Effector memory CD4-positive, alpha-beta T cell (primary cell): ENCODE data around the gene PTPRN2.
"Not testable (repeated sequence)": the region's sequence is repeated elsewhere in the genome, so short reads cannot be mapped to it uniquely, and the experiment has no call there.

Experiments
- DNase-seq, 3 donors: peaks; one replicate each; pipeline ENCODE4 v3.0.0-alpha.2; 2020
- H3K27ac ChIP-seq: 2 replicates; pipeline ENCODE4 v1.7.0; 2013; ENCODE audit warnings: mild to moderate bottlenecking, low read length, moderate library complexity; ENCODE audit not compliant: insufficient read depth, poor library complexity, severe bottlenecking
- H3K27me3 ChIP-seq: replicated peaks from 2 replicates; pipeline ENCODE4 v1.7.0; 2013; ENCODE audit warnings: mild to moderate bottlenecking, low read length; ENCODE audit not compliant: insufficient read depth, control insufficient read depth, poor library complexity, severe bottlenecking
- H3K36me3 ChIP-seq: 2 replicates; pipeline ENCODE4 v1.7.0; 2013; ENCODE audit warnings: mild to moderate bottlenecking, low read length, moderate library complexity; ENCODE audit not compliant: control insufficient read depth, insufficient read depth
- H3K4me1 ChIP-seq: 2 replicates; pipeline ENCODE4 v1.7.0; 2013; ENCODE audit warnings: low read length, mild to moderate bottlenecking; ENCODE audit not compliant: control insufficient read depth, insufficient read depth, poor library complexity, severe bottlenecking
- H3K4me3 ChIP-seq: 2 replicates; pipeline ENCODE4 v1.7.0; 2013; ENCODE audit warnings: low read length, low read depth, mild to moderate bottlenecking; ENCODE audit not compliant: insufficient read depth, poor library complexity, severe bottlenecking
- H3K9me3 ChIP-seq: 2 replicates; pipeline ENCODE4 v1.7.0; 2013; ENCODE audit warnings: mild to moderate bottlenecking, low read length, moderate library complexity; ENCODE audit not compliant: control insufficient read depth

The PTPRN2 gene

DNA sequence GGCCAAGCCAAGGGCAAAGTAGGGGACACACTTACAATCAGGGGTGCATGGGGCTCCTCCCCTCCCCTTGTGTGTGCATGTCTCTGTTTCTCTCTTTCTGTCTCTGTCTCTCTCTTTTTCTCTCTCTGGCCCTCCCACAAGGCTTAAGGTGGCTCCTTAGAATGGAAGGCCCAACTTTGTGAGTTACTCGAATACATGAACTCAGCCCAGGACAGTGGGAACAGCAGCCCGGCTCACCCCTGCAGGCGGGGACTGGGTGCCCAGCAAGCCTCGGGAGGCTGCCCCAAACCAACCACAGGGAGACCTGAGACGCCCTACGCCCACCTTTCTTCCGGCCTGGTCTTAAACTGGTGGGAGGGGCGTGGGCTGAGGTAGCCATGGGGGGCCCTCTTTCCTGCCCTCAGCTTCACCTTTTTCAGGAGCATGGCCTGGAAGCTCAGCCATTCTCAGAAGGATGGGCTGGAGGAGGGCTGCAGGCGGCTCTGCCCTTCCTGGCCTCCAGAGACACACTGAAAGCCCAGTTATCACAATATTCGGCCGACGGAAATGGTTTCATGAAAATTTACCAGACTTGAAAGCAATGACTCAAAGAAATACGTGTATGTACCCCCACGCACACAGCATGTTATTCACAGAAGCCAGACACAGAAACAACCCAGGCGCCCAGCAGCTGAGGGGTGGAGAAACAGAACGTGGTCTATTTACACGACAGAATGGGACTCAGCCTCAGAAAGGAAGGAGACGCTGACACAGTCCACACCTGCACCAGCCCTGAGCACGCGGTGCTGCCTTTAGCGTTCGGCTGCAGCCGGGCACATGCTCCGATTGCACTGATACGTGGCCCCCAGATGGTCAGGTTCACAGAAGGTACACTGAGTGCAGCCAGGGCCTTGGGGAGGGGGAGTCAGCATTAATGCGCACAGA, 229.5 kb downstream of the PTPRN2 start:
- no peak overlapping the region for H3K4me3 ChIP-seq
- no peaks in the 10 kb centered on the region for H3K9me3 ChIP-seq
- H3K27me3 ChIP-seq, result no peaks in the 10 kb centered on the region
- DNase-seq, result no peak
- no peaks in the 10 kb centered on the region for H3K36me3 ChIP-seq
- H3K27ac ChIP-seq, result no peak overlapping the region
- H3K4me1 ChIP-seq, result no peaks in the 10 kb centered on the region

DNA sequence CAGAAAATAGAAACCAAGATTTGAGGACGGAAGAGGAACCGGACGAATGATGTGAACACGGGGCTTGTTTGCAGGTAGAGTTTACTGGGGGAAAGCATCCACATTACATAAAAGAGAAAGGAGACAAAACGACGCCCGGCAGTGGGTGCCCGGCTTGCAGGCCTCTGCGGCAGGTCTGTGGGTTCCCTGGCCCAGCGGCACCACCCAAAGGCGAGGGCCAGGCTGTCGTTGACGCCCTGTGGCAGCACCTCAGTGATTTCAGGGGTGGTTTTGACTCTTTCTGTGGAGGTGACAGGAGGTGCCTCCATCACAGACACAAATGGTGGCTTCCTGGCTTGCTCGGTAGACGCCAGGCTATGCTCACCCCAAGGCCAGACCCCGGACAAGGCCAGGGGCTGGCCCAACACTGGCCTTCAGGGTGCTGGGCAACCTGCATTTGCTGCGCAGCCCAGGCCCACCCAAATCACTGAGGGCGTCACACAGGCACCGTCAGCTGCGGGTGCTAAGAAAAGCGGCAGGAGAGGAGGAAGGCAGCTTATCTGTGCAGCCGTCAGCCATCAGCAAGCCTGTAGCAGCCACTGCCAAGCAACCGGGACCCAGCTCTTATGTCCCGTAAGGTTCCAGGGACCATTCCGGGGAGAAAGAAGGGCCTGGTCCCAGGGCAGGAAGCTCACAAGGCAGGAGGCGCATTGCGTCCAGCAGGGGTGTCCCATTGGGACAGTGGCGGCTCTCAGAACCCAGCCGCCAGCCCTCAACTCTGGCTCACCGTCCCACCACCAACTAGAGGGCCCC, 230.3 kb downstream of the PTPRN2 start:
- Histone ChIP-seq H3K4me1 (no peaks in the 10 kb centered on the region), H3K36me3 (no peaks in the 10 kb centered on the region), H3K27me3 (no peaks in the 10 kb centered on the region)

DNA sequence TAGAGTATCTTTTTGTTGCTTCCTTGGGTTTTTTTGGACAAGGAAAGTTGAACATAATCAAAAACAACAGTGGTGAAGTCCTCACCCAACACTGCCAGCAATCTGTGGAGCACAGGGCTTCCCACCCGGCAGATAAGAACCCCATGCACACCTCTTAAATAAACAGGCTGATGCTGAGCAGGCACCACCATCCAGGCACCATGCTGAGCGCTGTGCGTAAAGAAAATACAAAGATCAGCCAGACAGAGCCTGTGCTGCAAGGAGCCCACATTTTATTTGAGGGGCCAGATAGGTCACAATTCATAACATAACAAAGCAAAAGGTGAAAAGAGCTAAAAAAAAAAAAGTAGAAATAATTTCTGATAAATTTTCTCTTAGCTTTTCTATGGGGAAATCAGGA, 231.2 kb downstream of the PTPRN2 start:
- Histone ChIP-seq H3K27me3 (no peaks in the 10 kb centered on the region), H3K4me1 (no peaks in the 10 kb centered on the region), H3K9me3 (no peaks in the 10 kb centered on the region), H3K27ac (no peak overlapping the region), H3K36me3 (no peaks in the 10 kb centered on the region), H3K4me3 (no peak overlapping the region)
- no peak for DNase-seq

More for the DNA sequence above, 230.3 kb downstream of the PTPRN2 start:
- DNase-seq, result no peak
- H3K4me3 ChIP-seq, result no peak overlapping the region
- no peaks in the 10 kb centered on the region for H3K9me3 ChIP-seq
- no peak overlapping the region for H3K27ac ChIP-seq

DNA sequence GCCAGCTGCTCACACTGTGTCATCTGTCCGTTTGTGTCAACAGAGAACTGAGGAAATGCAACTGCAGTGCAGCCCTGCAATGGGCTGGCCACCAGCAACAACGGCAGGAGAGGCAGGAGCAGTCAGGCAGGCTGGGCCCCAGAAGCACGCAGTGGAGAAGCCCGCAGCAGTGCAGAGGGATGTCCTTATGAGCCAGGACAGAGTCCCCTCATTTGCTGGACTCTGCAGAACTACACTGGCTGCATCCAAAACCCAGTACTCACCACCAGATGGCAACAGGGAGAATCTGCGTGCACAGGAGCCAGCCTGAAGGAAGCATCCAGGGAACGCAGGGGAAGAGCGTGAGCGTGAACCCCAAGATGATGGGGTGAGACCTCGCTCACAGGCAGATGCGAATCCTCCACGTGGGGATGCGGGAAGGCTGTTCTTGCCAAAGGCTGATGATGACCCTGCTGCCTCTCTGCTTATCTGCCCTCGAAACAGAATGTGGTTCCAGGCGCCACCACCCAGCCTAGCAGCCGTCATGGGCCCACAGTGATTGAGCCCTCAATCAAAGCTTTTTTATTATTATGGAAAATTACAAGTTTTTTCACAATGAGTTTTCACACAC, 232.1 kb downstream of the PTPRN2 start:
- Histone ChIP-seq H3K27ac (no peak overlapping the region), H3K27me3 (no peaks in the 10 kb centered on the region), H3K9me3 (no peaks in the 10 kb centered on the region), H3K4me3 (no peak overlapping the region), H3K4me1 (no peaks in the 10 kb centered on the region), H3K36me3 (no peaks in the 10 kb centered on the region)
- no peak for DNase-seq

DNA sequence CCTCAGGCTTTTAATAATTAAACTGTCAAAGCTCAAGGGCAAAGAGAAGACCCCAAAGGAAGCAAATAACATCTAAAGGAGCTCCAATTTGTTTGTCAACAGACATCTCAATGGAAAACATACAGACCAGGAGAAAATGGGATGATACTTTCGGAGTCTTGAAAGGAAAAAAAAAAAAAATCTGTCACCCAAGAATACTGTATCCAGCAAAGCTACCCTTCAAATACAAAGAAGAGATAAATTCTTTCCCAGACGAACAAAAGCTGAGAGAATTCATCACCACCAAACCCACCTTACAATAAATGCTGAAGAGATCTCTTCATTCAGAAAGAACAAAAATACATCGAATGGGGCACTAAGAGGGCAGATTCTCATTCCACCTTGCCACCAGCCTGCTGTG, 232.8 kb downstream of the PTPRN2 start:
- Histone ChIP-seq H3K4me1 (no peaks in the 10 kb centered on the region), H3K27me3 (no peaks in the 10 kb centered on the region), H3K9me3 (no peaks in the 10 kb centered on the region), H3K36me3 (no peaks in the 10 kb centered on the region), H3K27ac (no peak overlapping the region), H3K4me3 (no peak overlapping the region)
- no peak for DNase-seq

DNA sequence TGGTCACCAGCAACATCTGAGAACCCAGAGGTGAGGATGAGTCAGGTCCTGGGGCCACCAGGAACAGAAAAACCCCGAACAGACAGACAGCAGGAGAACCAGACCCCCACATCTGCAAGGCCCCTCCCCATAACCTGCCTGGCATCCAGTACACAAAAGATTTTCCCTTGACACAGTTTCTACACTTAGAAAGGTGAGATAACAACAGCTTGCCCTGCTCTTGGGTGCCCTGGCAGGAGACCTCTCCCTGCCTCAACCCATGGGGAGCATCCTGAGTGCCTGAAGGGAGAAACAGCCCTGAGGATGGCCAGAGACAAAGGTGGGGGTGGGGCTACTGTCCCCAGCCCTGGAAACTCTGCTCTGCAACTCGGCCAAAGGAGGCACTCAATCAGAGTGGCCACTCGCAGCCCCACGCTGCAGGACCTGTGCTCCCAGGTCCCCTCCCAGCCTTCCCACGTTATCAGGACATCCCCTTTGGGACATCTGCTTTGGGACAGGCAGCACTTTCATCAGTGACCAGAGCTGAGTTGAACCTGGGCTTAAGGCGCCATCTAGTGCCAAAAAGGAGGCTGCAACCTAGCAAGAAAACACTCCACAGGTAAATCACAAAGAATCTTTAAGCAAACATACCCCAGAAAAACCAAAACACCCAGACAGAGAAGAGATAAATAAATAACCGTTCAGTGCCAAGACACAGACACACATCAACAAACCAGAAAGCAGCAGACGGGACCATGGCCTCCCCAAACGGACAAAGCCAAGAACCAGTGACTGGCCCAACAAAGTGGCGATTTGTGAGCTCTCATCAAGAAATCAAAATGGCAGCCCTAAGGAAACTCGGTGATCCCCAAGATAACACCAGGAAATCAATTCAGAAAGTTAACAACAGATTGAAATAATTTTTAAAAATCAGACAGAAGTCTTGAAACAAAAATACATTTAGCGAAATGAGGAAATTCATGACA, 233.7 kb downstream of the PTPRN2 start:
- Histone ChIP-seq H3K27me3 (no peaks in the 10 kb centered on the region), H3K27ac (no peak overlapping the region), H3K9me3 (no peaks in the 10 kb centered on the region), H3K36me3 (no peaks in the 10 kb centered on the region), H3K4me1 (no peaks in the 10 kb centered on the region), H3K4me3 (no peak overlapping the region)
- no peak for DNase-seq

DNA sequence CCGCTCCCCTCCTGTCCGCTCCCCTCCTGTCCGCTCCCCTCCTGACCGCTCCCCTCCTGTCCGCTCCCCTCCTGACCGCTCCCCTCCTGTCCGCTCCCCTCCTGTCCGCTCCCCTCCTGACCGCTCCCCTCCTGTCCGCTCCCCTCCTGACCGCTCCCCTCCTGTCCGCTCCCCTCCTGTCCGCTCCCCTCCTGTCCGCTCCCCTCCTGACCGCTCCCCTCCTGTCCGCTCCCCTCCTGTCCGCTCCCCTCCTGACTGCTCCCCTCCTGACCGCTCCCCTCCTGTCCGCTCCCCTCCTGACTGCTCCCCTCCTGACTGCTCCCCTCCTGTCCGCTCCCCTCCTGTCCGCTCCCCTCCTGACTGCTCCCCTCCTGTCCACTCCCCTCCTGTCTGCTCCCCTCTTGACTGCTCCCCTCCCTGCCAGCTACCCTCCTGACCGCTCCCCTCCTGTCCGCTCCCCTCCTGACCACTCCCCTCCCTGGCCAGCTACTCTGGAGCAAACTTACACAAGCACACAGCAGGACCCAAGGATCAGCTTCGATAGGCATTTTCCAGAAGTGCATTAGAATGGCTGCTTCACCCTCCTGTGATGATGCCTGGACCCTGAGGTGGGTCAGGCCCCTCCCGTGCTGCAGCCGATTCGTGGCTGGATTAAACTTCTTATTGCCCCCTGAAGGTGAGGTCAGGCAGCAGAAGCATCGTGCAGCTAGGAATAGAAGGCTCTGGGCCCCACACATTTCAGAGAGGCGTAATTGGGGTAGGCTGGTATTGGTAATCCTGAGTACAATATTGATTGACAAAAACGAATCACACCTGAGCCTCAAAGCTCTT, 235.5 kb downstream of the PTPRN2 start:
- H3K9me3 ChIP-seq, H3K36me3 ChIP-seq, H3K4me3 ChIP-seq, H3K27me3 ChIP-seq, H3K27ac ChIP-seq, DNase-seq, H3K4me1 ChIP-seq: not testable (repeated sequence)

DNA sequence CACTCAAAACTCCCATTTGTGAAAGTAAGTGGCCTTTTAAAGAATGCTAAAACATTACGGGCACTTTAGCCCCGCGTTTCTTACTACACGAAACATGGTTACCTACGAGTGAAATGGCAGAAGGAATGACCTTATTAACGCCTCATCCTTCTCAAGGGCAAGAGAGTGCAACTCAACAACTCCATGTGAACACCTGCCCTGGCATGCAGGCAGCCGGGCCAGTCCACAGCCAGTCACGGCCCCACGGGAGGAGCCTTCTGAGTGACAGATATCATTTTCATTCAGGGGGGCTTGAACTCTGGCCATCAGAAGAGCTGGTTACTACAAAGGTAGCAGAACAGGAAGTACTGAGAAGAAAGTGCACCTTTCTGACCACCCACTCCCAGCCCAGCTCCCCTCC, 236.1 kb downstream of the PTPRN2 start:
- Histone ChIP-seq H3K4me1 (no peaks in the 10 kb centered on the region), H3K4me3 (no peak overlapping the region), H3K27ac (no peak overlapping the region), H3K27me3 (no peaks in the 10 kb centered on the region), H3K36me3 (no peaks in the 10 kb centered on the region), H3K9me3 (no peaks in the 10 kb centered on the region)
- no peak for DNase-seq

DNA sequence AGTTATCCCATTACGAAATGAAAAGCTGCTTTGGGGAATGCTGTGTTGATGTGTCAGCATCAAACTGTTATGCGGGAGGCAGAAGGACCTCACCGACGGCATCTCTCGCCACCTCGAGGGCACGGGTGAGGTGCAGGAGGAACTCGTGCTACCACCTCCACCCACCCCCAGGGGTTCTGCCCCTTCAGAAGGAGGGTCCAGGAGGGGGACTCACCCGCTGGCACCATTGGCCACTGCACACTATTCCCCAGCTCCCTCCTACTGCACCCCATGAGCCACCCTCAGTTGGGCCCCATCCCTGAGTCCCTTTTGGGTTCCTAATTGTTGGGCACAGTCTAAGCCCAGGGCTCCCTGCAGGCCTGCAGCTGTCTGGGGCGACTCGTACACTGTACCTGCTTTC, 236.6 kb downstream of the PTPRN2 start:
- no peaks in the 10 kb centered on the region for H3K36me3 ChIP-seq
- H3K27me3 ChIP-seq, result no peaks in the 10 kb centered on the region
- H3K27ac ChIP-seq, result no peak overlapping the region
- no peaks in the 10 kb centered on the region for H3K9me3 ChIP-seq
- no peaks in the 10 kb centered on the region for H3K4me1 ChIP-seq
- no peak overlapping the region for H3K4me3 ChIP-seq
- no peak for DNase-seq
